ENCODE results near the gene ASB11.

Gene ASB11

GRCh38 chrX:15315509-15315908 lies at the start of gene ASB11:
TSS of gene ASB11 (minus strand) at chrX:15315640. CDS start at chrX:15315605, 35 bp downstream.
- Histone ChIP-seq H3K36me3 (ENCODE audit: control insufficient read depth in 1 of 2, insufficient read depth in 2 of 2, low read length in 2 of 2) (no peaks in the 10 kb centered on the region), H3K9ac (ENCODE audit: low read depth in 1 of 2, low read length in 2 of 2) (no peak within 1 kb of the TSS), H3K4me3 (ENCODE audit: low read depth in 1 of 2, low read length in 2 of 2) (no peak within 1 kb of the TSS), H3K27me3 (ENCODE audit: control insufficient read depth in 1 of 2, insufficient read depth in 2 of 2, low read length in 2 of 2) (no peaks in the 10 kb centered on the region), H3K4me1 (ENCODE audit: control insufficient read depth in 1 of 2, insufficient read depth in 2 of 2, low read length in 2 of 2) (no peaks in the 10 kb centered on the region), H3K27ac (ENCODE audit: low read depth, low read length) (no peak within 1 kb of the TSS), H3K9me3 (ENCODE audit: control insufficient read depth in 1 of 2, low read length in 2 of 2) (no peaks in the 10 kb centered on the region)

DNA sequence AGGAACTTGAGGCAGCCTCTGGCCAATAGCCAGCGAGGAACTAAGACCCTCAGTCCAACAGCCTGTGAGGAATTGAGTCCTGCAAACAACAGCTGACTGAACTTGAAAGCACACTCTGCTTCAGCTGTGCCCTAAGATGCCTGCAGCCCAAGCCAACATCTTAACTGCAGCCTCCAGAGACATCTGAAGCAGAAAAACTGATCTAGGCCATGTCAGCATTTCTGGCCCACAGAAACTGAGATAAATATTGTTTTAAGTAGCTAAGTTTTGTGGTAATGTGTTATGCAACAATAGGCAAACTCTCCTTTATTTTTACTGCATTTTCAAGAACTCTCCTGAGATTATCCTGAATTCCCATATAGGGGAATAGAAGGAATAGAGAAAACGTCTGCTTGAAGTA lies 44.3 kb upstream of the ASB11 start:
- no peaks in the 10 kb centered on the region for H3K27me3 ChIP-seq (ENCODE audit: control insufficient read depth in 1 of 2, insufficient read depth in 2 of 2, low read length in 2 of 2)

DNA sequence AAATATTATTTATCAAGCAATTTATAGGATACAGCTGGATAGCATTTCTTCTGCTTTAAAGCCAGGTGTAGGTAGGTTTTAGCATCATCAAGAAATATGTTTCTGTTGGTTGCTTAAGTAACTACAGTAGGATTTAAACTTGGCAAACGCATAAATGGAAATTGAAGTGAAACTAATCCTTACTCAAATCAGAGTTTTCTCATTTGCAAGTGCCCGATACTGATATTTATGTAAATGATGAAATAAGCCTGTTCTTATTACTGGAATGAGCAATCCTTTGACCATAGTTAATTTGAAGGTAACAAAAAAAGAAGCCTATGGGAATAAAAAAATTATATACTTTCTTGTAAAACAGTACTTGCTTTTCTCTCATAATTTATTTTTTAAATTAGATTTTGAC lies 43.1 kb upstream of the ASB11 start:
- no peaks in the 10 kb centered on the region for H3K9me3 ChIP-seq (ENCODE audit: control insufficient read depth in 1 of 2, low read length in 2 of 2)
- H3K36me3 ChIP-seq (ENCODE audit: control insufficient read depth in 1 of 2, insufficient read depth in 2 of 2, low read length in 2 of 2) = no peaks in the 10 kb centered on the region
- H3K4me1 ChIP-seq (ENCODE audit: control insufficient read depth in 1 of 2, insufficient read depth in 2 of 2, low read length in 2 of 2) = no peaks in the 10 kb centered on the region
- no peak overlapping the region for H3K9ac ChIP-seq (ENCODE audit: low read depth in 1 of 2, low read length in 2 of 2)
- no peaks in the 10 kb centered on the region for H3K27me3 ChIP-seq (ENCODE audit: control insufficient read depth in 1 of 2, insufficient read depth in 2 of 2, low read length in 2 of 2)
- H3K4me3 ChIP-seq (ENCODE audit: low read depth in 1 of 2, low read length in 2 of 2) = no peak overlapping the region
- no peak overlapping the region for H3K27ac ChIP-seq (ENCODE audit: low read depth, low read length)

More for the DNA sequence above, 44.3 kb upstream of the ASB11 start:
- no peaks in the 10 kb centered on the region for H3K9me3 ChIP-seq (ENCODE audit: control insufficient read depth in 1 of 2, low read length in 2 of 2)
- no peaks in the 10 kb centered on the region for H3K36me3 ChIP-seq (ENCODE audit: control insufficient read depth in 1 of 2, insufficient read depth in 2 of 2, low read length in 2 of 2)
- no peak overlapping the region for H3K9ac ChIP-seq (ENCODE audit: low read depth in 1 of 2, low read length in 2 of 2)
- no peak overlapping the region for H3K4me3 ChIP-seq (ENCODE audit: low read depth in 1 of 2, low read length in 2 of 2)
- H3K4me1 ChIP-seq (ENCODE audit: control insufficient read depth in 1 of 2, insufficient read depth in 2 of 2, low read length in 2 of 2) = no peaks in the 10 kb centered on the region
- H3K27ac ChIP-seq (ENCODE audit: low read depth, low read length) = no peak overlapping the region

GRCh38 chrX:15356444-15356843 lies 41.0 kb upstream of the ASB11 start:
- H3K4me1 ChIP-seq (ENCODE audit: control insufficient read depth in 1 of 2, insufficient read depth in 2 of 2, low read length in 2 of 2) = no peaks in the 10 kb centered on the region
- no peaks in the 10 kb centered on the region for H3K36me3 ChIP-seq (ENCODE audit: control insufficient read depth in 1 of 2, insufficient read depth in 2 of 2, low read length in 2 of 2)
- H3K27me3 ChIP-seq (ENCODE audit: control insufficient read depth in 1 of 2, insufficient read depth in 2 of 2, low read length in 2 of 2) = no peaks in the 10 kb centered on the region
- H3K4me3 ChIP-seq (ENCODE audit: low read depth in 1 of 2, low read length in 2 of 2) = no peak overlapping the region
- H3K9ac ChIP-seq (ENCODE audit: low read depth in 1 of 2, low read length in 2 of 2) = no peak overlapping the region
- H3K9me3 ChIP-seq (ENCODE audit: control insufficient read depth in 1 of 2, low read length in 2 of 2) = no peaks in the 10 kb centered on the region
- no peak overlapping the region for H3K27ac ChIP-seq (ENCODE audit: low read depth, low read length)

- Histone ChIP-seq H3K9me3 (ENCODE audit: control insufficient read depth in 1 of 2, low read length in 2 of 2) (no peaks in the 10 kb centered on the region), H3K9ac (ENCODE audit: low read depth in 1 of 2, low read length in 2 of 2) (no peak overlapping the region), H3K27me3 (ENCODE audit: control insufficient read depth in 1 of 2, insufficient read depth in 2 of 2, low read length in 2 of 2) (no peaks in the 10 kb centered on the region), H3K36me3 (ENCODE audit: control insufficient read depth in 1 of 2, insufficient read depth in 2 of 2, low read length in 2 of 2) (no peaks in the 10 kb centered on the region), H3K4me1 (ENCODE audit: control insufficient read depth in 1 of 2, insufficient read depth in 2 of 2, low read length in 2 of 2) (no peaks in the 10 kb centered on the region), H3K4me3 (ENCODE audit: low read depth in 1 of 2, low read length in 2 of 2) (no peak overlapping the region), H3K27ac (ENCODE audit: low read depth, low read length) (no peak overlapping the region)
These were observed 35.0 kb upstream of the ASB11 start for GRCh38 chrX:15350329-15350996.

DNA sequence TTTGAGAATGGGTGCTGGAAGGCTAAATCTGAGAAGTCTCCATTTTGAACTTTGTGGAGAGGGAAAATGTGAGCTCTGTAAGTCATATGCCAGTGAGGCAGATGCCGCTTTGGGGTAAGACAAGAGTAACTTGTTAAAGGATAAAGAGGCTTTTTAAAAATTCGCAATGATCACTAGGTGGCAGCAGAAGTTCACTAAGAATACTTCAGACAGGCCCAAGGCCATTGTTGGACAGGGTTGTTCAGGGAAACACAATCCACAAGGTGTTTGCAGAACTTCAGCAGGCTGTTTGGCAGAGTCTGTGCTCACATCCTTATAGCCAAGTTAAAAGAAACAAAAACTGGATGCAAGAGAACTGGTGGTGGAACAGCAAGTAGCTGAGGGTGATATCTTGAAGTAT lies 33.6 kb upstream of the ASB11 start:
- Histone ChIP-seq H3K4me3 (ENCODE audit: low read depth in 1 of 2, low read length in 2 of 2) (no peak overlapping the region), H3K27me3 (ENCODE audit: control insufficient read depth in 1 of 2, insufficient read depth in 2 of 2, low read length in 2 of 2) (no peaks in the 10 kb centered on the region), H3K36me3 (ENCODE audit: control insufficient read depth in 1 of 2, insufficient read depth in 2 of 2, low read length in 2 of 2) (no peaks in the 10 kb centered on the region), H3K9ac (ENCODE audit: low read depth in 1 of 2, low read length in 2 of 2) (no peak overlapping the region), H3K27ac (ENCODE audit: low read depth, low read length) (no peak overlapping the region), H3K4me1 (ENCODE audit: control insufficient read depth in 1 of 2, insufficient read depth in 2 of 2, low read length in 2 of 2) (no peaks in the 10 kb centered on the region), H3K9me3 (ENCODE audit: control insufficient read depth in 1 of 2, low read length in 2 of 2) (no peaks in the 10 kb centered on the region)

DNA sequence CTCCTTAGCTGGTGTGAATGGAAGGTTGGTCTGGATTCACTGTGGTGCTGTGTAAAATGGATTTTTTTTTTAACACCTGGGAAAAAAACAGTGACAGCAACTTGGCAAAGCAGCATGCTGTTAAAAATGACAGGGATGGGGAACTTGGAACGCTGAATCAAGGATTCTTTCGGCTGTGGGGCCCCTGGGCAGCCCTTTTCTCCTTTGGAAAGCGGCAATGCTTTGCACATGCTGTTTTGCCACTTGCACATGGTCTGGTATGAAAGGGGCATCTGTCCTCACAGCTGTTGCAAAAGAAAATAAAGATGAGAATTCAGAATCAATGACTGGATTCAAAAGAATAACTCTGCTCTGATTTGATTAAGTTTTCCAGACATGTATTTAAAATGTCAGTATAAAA lies 30.5 kb upstream of the ASB11 start:
- no peaks in the 10 kb centered on the region for H3K4me1 ChIP-seq (ENCODE audit: control insufficient read depth in 1 of 2, insufficient read depth in 2 of 2, low read length in 2 of 2)
- H3K9me3 ChIP-seq (ENCODE audit: control insufficient read depth in 1 of 2, low read length in 2 of 2) = no peaks in the 10 kb centered on the region
- H3K27ac ChIP-seq (ENCODE audit: low read depth, low read length) = no peak overlapping the region
- no peak overlapping the region for H3K9ac ChIP-seq (ENCODE audit: low read depth in 1 of 2, low read length in 2 of 2)
- H3K36me3 ChIP-seq (ENCODE audit: control insufficient read depth in 1 of 2, insufficient read depth in 2 of 2, low read length in 2 of 2) = no peaks in the 10 kb centered on the region
- no peak overlapping the region for H3K4me3 ChIP-seq (ENCODE audit: low read depth in 1 of 2, low read length in 2 of 2)
- no peaks in the 10 kb centered on the region for H3K27me3 ChIP-seq (ENCODE audit: control insufficient read depth in 1 of 2, insufficient read depth in 2 of 2, low read length in 2 of 2)

DNA sequence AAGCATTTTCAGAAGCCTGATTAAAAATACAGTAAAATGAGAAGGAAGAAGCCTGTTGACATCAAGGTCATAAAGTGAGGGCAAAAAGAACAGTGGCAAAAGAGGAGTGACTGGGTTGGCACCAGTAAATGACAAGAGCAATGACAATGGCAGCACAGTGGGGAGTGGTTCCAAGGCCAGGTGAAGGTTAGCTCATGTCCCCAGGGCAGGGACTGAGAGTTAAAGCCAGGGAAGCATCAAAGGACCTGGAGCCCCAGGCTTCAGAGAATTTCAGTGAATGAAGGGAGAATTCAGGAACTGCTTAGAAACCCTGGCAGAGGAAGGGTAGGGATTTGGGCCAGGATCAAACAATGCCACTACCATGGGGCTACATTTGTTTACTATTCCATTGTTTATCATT lies 28.7 kb upstream of the ASB11 start:
- no peak overlapping the region for H3K9ac ChIP-seq (ENCODE audit: low read depth in 1 of 2, low read length in 2 of 2)
- no peak overlapping the region for H3K27ac ChIP-seq (ENCODE audit: low read depth, low read length)
- no peaks in the 10 kb centered on the region for H3K4me1 ChIP-seq (ENCODE audit: control insufficient read depth in 1 of 2, insufficient read depth in 2 of 2, low read length in 2 of 2)
- no peaks in the 10 kb centered on the region for H3K9me3 ChIP-seq (ENCODE audit: control insufficient read depth in 1 of 2, low read length in 2 of 2)
- H3K27me3 ChIP-seq (ENCODE audit: control insufficient read depth in 1 of 2, insufficient read depth in 2 of 2, low read length in 2 of 2) = no peaks in the 10 kb centered on the region
- H3K36me3 ChIP-seq (ENCODE audit: control insufficient read depth in 1 of 2, insufficient read depth in 2 of 2, low read length in 2 of 2) = no peaks in the 10 kb centered on the region
- H3K4me3 ChIP-seq (ENCODE audit: low read depth in 1 of 2, low read length in 2 of 2) = no peak overlapping the region

- H3K9ac ChIP-seq (ENCODE audit: low read depth in 1 of 2, low read length in 2 of 2) = no peak overlapping the region
- no peaks in the 10 kb centered on the region for H3K9me3 ChIP-seq (ENCODE audit: control insufficient read depth in 1 of 2, low read length in 2 of 2)
- no peaks in the 10 kb centered on the region for H3K36me3 ChIP-seq (ENCODE audit: control insufficient read depth in 1 of 2, insufficient read depth in 2 of 2, low read length in 2 of 2)
- no peaks in the 10 kb centered on the region for H3K27me3 ChIP-seq (ENCODE audit: control insufficient read depth in 1 of 2, insufficient read depth in 2 of 2, low read length in 2 of 2)
- no peak overlapping the region for H3K27ac ChIP-seq (ENCODE audit: low read depth, low read length)
- H3K4me1 ChIP-seq (ENCODE audit: control insufficient read depth in 1 of 2, insufficient read depth in 2 of 2, low read length in 2 of 2) = no peaks in the 10 kb centered on the region
- no peak overlapping the region for H3K4me3 ChIP-seq (ENCODE audit: low read depth in 1 of 2, low read length in 2 of 2)
These were observed 27.6 kb upstream of the ASB11 start for GRCh38 chrX:15343075-15343476.

- Histone ChIP-seq H3K4me1 (ENCODE audit: control insufficient read depth in 1 of 2, insufficient read depth in 2 of 2, low read length in 2 of 2) (peaks cover 4 to 5% of the 10 kb centered on the region in 2 donors), H3K36me3 (ENCODE audit: control insufficient read depth in 1 of 2, insufficient read depth in 2 of 2, low read length in 2 of 2) (no peaks in the 10 kb centered on the region), H3K9ac (ENCODE audit: low read depth in 1 of 2, low read length in 2 of 2) (no peak overlapping the region)
These were observed 25.4 kb upstream of the ASB11 start for GRCh38 chrX:15340867-15341266.

GRCh38 chrX:15336023-15336413 lies 20.6 kb upstream of the ASB11 start:
- no peaks in the 10 kb centered on the region for H3K9me3 ChIP-seq (ENCODE audit: control insufficient read depth in 1 of 2, low read length in 2 of 2)
- peak overlapping the region; percentile 58 to 76 for H3K4me3 ChIP-seq (ENCODE audit: low read depth in 1 of 2, low read length in 2 of 2)
- H3K27ac ChIP-seq (ENCODE audit: low read depth, low read length) = no peak overlapping the region
- H3K9ac ChIP-seq (ENCODE audit: low read depth in 1 of 2, low read length in 2 of 2) = peak overlapping the region; percentile 26 to 66
- peaks cover 4 to 5% of the 10 kb centered on the region in 2 donors for H3K4me1 ChIP-seq (ENCODE audit: control insufficient read depth in 1 of 2, insufficient read depth in 2 of 2, low read length in 2 of 2)
- H3K36me3 ChIP-seq (ENCODE audit: control insufficient read depth in 1 of 2, insufficient read depth in 2 of 2, low read length in 2 of 2) = peaks cover 3 to 9% of the 10 kb centered on the region in 2 donors
- H3K27me3 ChIP-seq (ENCODE audit: control insufficient read depth in 1 of 2, insufficient read depth in 2 of 2, low read length in 2 of 2) = no peaks in the 10 kb centered on the region

More at GRCh38 chrX:15340867-15341266, 25.4 kb upstream of the ASB11 start:
- Histone ChIP-seq H3K9me3 (ENCODE audit: control insufficient read depth in 1 of 2, low read length in 2 of 2) (no peaks in the 10 kb centered on the region), H3K4me3 (ENCODE audit: low read depth in 1 of 2, low read length in 2 of 2) (no peak overlapping the region), H3K27me3 (ENCODE audit: control insufficient read depth in 1 of 2, insufficient read depth in 2 of 2, low read length in 2 of 2) (no peaks in the 10 kb centered on the region), H3K27ac (ENCODE audit: low read depth, low read length) (no peak overlapping the region)

Measured in duodenal mucosa (tissue), 2 donors.